Sigmoid colon (tissue), 4 donors: ENCODE data around the gene CTNND2.

Experiments
- CTCF ChIP-seq, 4 experiments: fragments of 450-650 bp in 3 of 4; fragments of 200-600 bp in 1 of 4; IDR thresholded peaks; one replicate each; pipeline ENCODE4 v1.5.1; 2016 to 2019; ENCODE audit warnings: antibody characterized with exemption in 4 of 4, mild to moderate bottlenecking in 3 of 4, moderate library complexity in 2 of 4
- EP300 ChIP-seq, 4 donors: sonication (generic); formaldehyde crosslinking; IDR thresholded peaks; one replicate each; pipeline ENCODE4 v1.6.1; 2017; ENCODE audit warnings: antibody characterized with exemption in 4 of 4
- POLR2A ChIP-seq, 2 donors: fragments of 450-650 bp; IDR thresholded peaks; one replicate each; pipeline ENCODE4 v1.6.1; 2016; ENCODE audit warnings: antibody characterized with exemption in 2 of 2, mild to moderate bottlenecking in 2 of 2, moderate library complexity in 2 of 2
- POLR2AphosphoS5 ChIP-seq, 4 donors: sonication (generic); formaldehyde crosslinking; IDR thresholded peaks; one replicate each; pipeline ENCODE4 v1.6.1; 2017; ENCODE audit warnings: antibody characterized with exemption in 4 of 4

- TF ChIP-seq POLR2A (IDR thresholded peaks at IDR 0.05) (no peak), CTCF (IDR thresholded peaks at IDR 0.05) (no peak), POLR2AphosphoS5 (IDR thresholded peaks at IDR 0.05) (no peak), EP300 (IDR thresholded peaks at IDR 0.05) (no peak)
Observed at GRCh38 chr5:11455505-11455904, 448.7 kb downstream of the CTNND2 start.
